ENCODE data around the gene DYRK4. TPM values are rescaled to one million over a fixed set of nuclear protein-coding genes. Genes with fewer than 3 reads are reported as not detected.
A peak's percentile ranks its signal among the peaks of the same experiment; 100 is the strongest.

The DYRK4 gene
- total RNA-seq, 2 experiments from 2014 or later = 5.4 to 7.2 TPM

GRCh38 chr12:4539167-4539870 is 22.7 kb upstream of the DYRK4 start:
- intact Hi-C loops (cut with DNase I, micrococcal nuclease) = loop anchor here (2.0 to 10.0 kb wide), 4 partner anchors 47 to 665 kb away; partner anchors contain the start of genes PARP11 (in 2 of the 2), AKAP3 (in 1 of the 2), NDUFA9 (in 1 of the 2) and TIGAR (in 1 of the 2)
- peaks cover 32% of the 10 kb centered on the region for H3K36me3 Mint-ChIP-seq (ENCODE audit: low read depth)
- H3K4me3 Mint-ChIP-seq = peak overlapping the region; percentile 98
- POLR2A ChIA-PET = interaction anchor here (2.1 kb wide), 1 partner anchor 32 kb away, joined by 17 read pairs; no protein-coding TSS in a partner anchor
- CTCF ChIA-PET = no interaction called here
- Histone ChIP-seq H3K9me3 (ENCODE audit: control insufficient read depth in 1 of 2, insufficient read depth in 1 of 2, low read length in 2 of 2) (no peaks in the 10 kb centered on the region), H3K27ac (ENCODE audit: low read depth in 1 of 2, low read length in 2 of 2) (no peak overlapping the region), H3K4me3 (ENCODE audit: low read length) (peak overlapping the region; percentile 80), H3K36me3 (ENCODE audit: insufficient read depth, low read length) (peaks cover 6% of the 10 kb centered on the region), H3K27me3 (ENCODE audit: control insufficient read depth in 1 of 2, insufficient read depth in 2 of 2, low read length in 2 of 2) (no peaks in the 10 kb centered on the region), H3K4me1 (ENCODE audit: insufficient read depth, low read length) (peaks cover 7% of the 10 kb centered on the region)
- ATAC-seq (ENCODE audit: poor library complexity) (no peak), DNase-seq (no peak)
- peaks cover 37% of the 10 kb centered on the region for H3K4me1 Mint-ChIP-seq (ENCODE audit: low read depth)
- no peak for TF ChIP-seq CTCF (IDR thresholded peaks at IDR 0.05)
- peak overlapping the region; percentile 99 for H3K27ac Mint-ChIP-seq
- no peaks in the 10 kb centered on the region for H3K27me3 Mint-ChIP-seq
- no peaks in the 10 kb centered on the region for H3K9me3 Mint-ChIP-seq

- Histone ChIP-seq H3K9me3 (ENCODE audit: control insufficient read depth in 1 of 2, insufficient read depth in 1 of 2, low read length in 2 of 2) (no peaks in the 10 kb centered on the region), H3K27ac (ENCODE audit: low read depth in 1 of 2, low read length in 2 of 2) (no peak overlapping the region), H3K4me1 (ENCODE audit: insufficient read depth, low read length) (peaks cover 7% of the 10 kb centered on the region), H3K4me3 (ENCODE audit: low read length) (no peak overlapping the region), H3K36me3 (ENCODE audit: insufficient read depth, low read length) (no peaks in the 10 kb centered on the region), H3K27me3 (ENCODE audit: control insufficient read depth in 1 of 2, insufficient read depth in 2 of 2, low read length in 2 of 2) (no peaks in the 10 kb centered on the region)
- no peak for DNase-seq
- no peak for ATAC-seq (ENCODE audit: poor library complexity)
- H3K4me1 Mint-ChIP-seq (ENCODE audit: low read depth) = peaks cover 37% of the 10 kb centered on the region
- POLR2A ChIA-PET = no interaction called here
- peak overlapping the region; percentile 99 for H3K27ac Mint-ChIP-seq
- no peaks in the 10 kb centered on the region for H3K9me3 Mint-ChIP-seq
- CTCF ChIA-PET = interaction anchor here (0.8 kb wide), 1 partner anchor 9 kb away, joined by 3 read pairs; no protein-coding TSS in a partner anchor
- H3K27me3 Mint-ChIP-seq = no peaks in the 10 kb centered on the region
- H3K36me3 Mint-ChIP-seq (ENCODE audit: low read depth) = peaks cover 27% of the 10 kb centered on the region
- H3K4me3 Mint-ChIP-seq = peak overlapping the region; percentile 98
- intact Hi-C loops (cut with DNase I, micrococcal nuclease) = loop anchor here in 1 of 2 experiments (10.0 kb wide), 1 partner anchor 785 kb away; the partner anchor contains the start of gene CRACR2A
- TF ChIP-seq CTCF (IDR thresholded peaks at IDR 0.05) = no peak
Measured at GRCh38 chr12:4540170-4540569, 21.8 kb upstream of the DYRK4 start.

GRCh38 chr12:4540638-4541037 is 21.4 kb upstream of the DYRK4 start:
- CTCF ChIA-PET = interaction anchor here (0.8 kb wide), 1 partner anchor 9 kb away, joined by 3 read pairs; no protein-coding TSS in a partner anchor
- Mint-ChIP-seq H3K4me3 (no peak overlapping the region), H3K4me1 (ENCODE audit: low read depth) (peaks cover 37% of the 10 kb centered on the region), H3K36me3 (ENCODE audit: low read depth) (peaks cover 24% of the 10 kb centered on the region), H3K27me3 (no peaks in the 10 kb centered on the region), H3K9me3 (no peaks in the 10 kb centered on the region), H3K27ac (no peak overlapping the region)
- H3K27ac ChIP-seq (ENCODE audit: low read depth in 1 of 2, low read length in 2 of 2) = no peak overlapping the region
- no peaks in the 10 kb centered on the region for H3K9me3 ChIP-seq (ENCODE audit: control insufficient read depth in 1 of 2, insufficient read depth in 1 of 2, low read length in 2 of 2)
- ATAC-seq (ENCODE audit: poor library complexity) (no peak), DNase-seq (no peak)
- peaks cover 7% of the 10 kb centered on the region for H3K4me1 ChIP-seq (ENCODE audit: insufficient read depth, low read length)
- TF ChIP-seq CTCF (IDR thresholded peaks at IDR 0.05) = no peak
- no peaks in the 10 kb centered on the region for H3K36me3 ChIP-seq (ENCODE audit: insufficient read depth, low read length)
- intact Hi-C loops (cut with DNase I, micrococcal nuclease) = loop anchor here in 1 of 2 experiments (10.0 kb wide), 1 partner anchor 786 kb away; the partner anchor contains the start of gene CRACR2A
- H3K4me3 ChIP-seq (ENCODE audit: low read length) = no peak overlapping the region
- H3K27me3 ChIP-seq (ENCODE audit: control insufficient read depth in 1 of 2, insufficient read depth in 2 of 2, low read length in 2 of 2) = no peaks in the 10 kb centered on the region
- POLR2A ChIA-PET = no interaction called here

Measured in CD4-positive, alpha-beta T cell (primary cell).